ENCODE data around the gene RITA1.
"Not testable (repeated sequence)": the region's sequence is repeated elsewhere in the genome, so short reads cannot be mapped to it uniquely, and the experiment has no call there.

The RITA1 gene

GRCh38 chr12:113204804-113205203, 19.3 kb downstream of the RITA1 start:
- no peak for DNase-seq

GRCh38 chr12:113206802-113207201, 21.3 kb downstream of the RITA1 start:
- not testable (repeated sequence) for DNase-seq

GRCh38 chr12:113207613-113208040, 22.1 kb downstream of the RITA1 start:
- no peak for DNase-seq

GRCh38 chr12:113208041-113208934, 22.8 kb downstream of the RITA1 start:
- no peak for DNase-seq

- DNase-seq, result no peak
Measured at GRCh38 chr12:113211160-113211559, 25.6 kb downstream of the RITA1 start.

GRCh38 chr12:113214895-113215400, 29.4 kb downstream of the RITA1 start:
- DNase-seq, result peak; percentile 60

GRCh38 chr12:113216027-113216426, 30.5 kb downstream of the RITA1 start:
- DNase-seq, result no peak

- DNase-seq, result peak; percentile 87
Measured at GRCh38 chr12:113220593-113221180, 35.2 kb downstream of the RITA1 start.

- peak; percentile 100 for DNase-seq
Measured at GRCh38 chr12:113221181-113221996, 35.9 kb downstream of the RITA1 start, which contains the start of gene TPCN1. Gene TPCN1, plus strand, starts transcription at chr12:113221464. Its CDS starts 5,389 bp downstream, at chr12:113226853.

GRCh38 chr12:113221997-113222729, 36.6 kb downstream of the RITA1 start:
- DNase-seq, result peak; percentile 91

GRCh38 chr12:113222730-113223531, 37.4 kb downstream of the RITA1 start:
- peak; percentile 98 for DNase-seq

GRCh38 chr12:113224955-113225354, 39.4 kb downstream of the RITA1 start:
- no peak for DNase-seq

GRCh38 chr12:113226696-113227568, 41.4 kb downstream of the RITA1 start:
- no peak for DNase-seq

- DNase-seq, result no peak
Measured at GRCh38 chr12:113227686-113228391, 42.3 kb downstream of the RITA1 start.

GRCh38 chr12:113228394-113229028, 43.0 kb downstream of the RITA1 start:
- peak; percentile 46 for DNase-seq

- DNase-seq, result peak; percentile 53
Measured at GRCh38 chr12:113230315-113231234, 45.1 kb downstream of the RITA1 start.

GRCh38 chr12:113231235-113232088, 45.9 kb downstream of the RITA1 start:
- DNase-seq, result peak; percentile 95

Data from DMS53 (cell line).